ENCODE measurements around the gene ATP6V0C.
"Not testable (repeated sequence)": the region's sequence is repeated elsewhere in the genome, so short reads cannot be mapped to it uniquely, and the experiment has no call there.

The ATP6V0C gene

GRCh38 chr16:2533912-2534311 lies 20.2 kb downstream of the ATP6V0C start:
- Histone ChIP-seq H3K4me1 (ENCODE audit: control insufficient read depth in 5 of 5, insufficient read depth in 5 of 5, low read length in 5 of 5) (peaks cover 0 to 44% (median 34%) of the 10 kb centered on the region in 5 donors), H3K9me3 (ENCODE audit: control insufficient read depth in 5 of 5, low read length in 5 of 5) (no peaks in the 10 kb centered on the region), H3K36me3 (ENCODE audit: control insufficient read depth in 5 of 5, insufficient read depth in 5 of 5, low read length in 5 of 5) (peaks cover 0 to 18% (median 9%) of the 10 kb centered on the region in 5 donors), H3K27me3 (ENCODE audit: control insufficient read depth in 5 of 5, insufficient read depth in 4 of 5, low read length in 5 of 5) (no peaks in the 10 kb centered on the region), H3K4me3 (ENCODE audit: low read depth in 1 of 5, low read length in 5 of 5) (no peak overlapping the region), H3K27ac (ENCODE audit: low read depth, low read length) (no peak overlapping the region), H3K9ac (ENCODE audit: low read length in 5 of 5) (no peak overlapping the region)

GRCh38 chr16:2534335-2534734 lies 20.6 kb downstream of the ATP6V0C start:
- Histone ChIP-seq H3K36me3 (ENCODE audit: control insufficient read depth in 5 of 5, insufficient read depth in 5 of 5, low read length in 5 of 5) (peaks cover 0 to 14% (median 4%) of the 10 kb centered on the region in 5 donors), H3K4me1 (ENCODE audit: control insufficient read depth in 5 of 5, insufficient read depth in 5 of 5, low read length in 5 of 5) (peaks cover under 1 to 49% (median 38%) of the 10 kb centered on the region in 5 donors)
- H3K9ac ChIP-seq (ENCODE audit: low read length in 5 of 5); H3K4me3 ChIP-seq (ENCODE audit: low read depth in 1 of 5, low read length in 5 of 5); H3K9me3 ChIP-seq (ENCODE audit: control insufficient read depth in 5 of 5, low read length in 5 of 5); H3K27me3 ChIP-seq (ENCODE audit: control insufficient read depth in 5 of 5, insufficient read depth in 4 of 5, low read length in 5 of 5); H3K27ac ChIP-seq (ENCODE audit: low read depth, low read length): not testable (repeated sequence)

GRCh38 chr16:2535625-2536013 lies 21.9 kb downstream of the ATP6V0C start:
- no peaks in the 10 kb centered on the region for H3K27me3 ChIP-seq (ENCODE audit: control insufficient read depth in 5 of 5, insufficient read depth in 4 of 5, low read length in 5 of 5)
- H3K9ac ChIP-seq (ENCODE audit: low read length in 5 of 5): no peak overlapping the region
- H3K9me3 ChIP-seq (ENCODE audit: control insufficient read depth in 5 of 5, low read length in 5 of 5): no peaks in the 10 kb centered on the region
- peaks cover 0 to 5% (median 0%) of the 10 kb centered on the region in 5 donors for H3K36me3 ChIP-seq (ENCODE audit: control insufficient read depth in 5 of 5, insufficient read depth in 5 of 5, low read length in 5 of 5)
- peak overlapping the region; percentile 41 for H3K27ac ChIP-seq (ENCODE audit: low read depth, low read length)
- peaks cover 2 to 60% (median 48%) of the 10 kb centered on the region in 5 donors for H3K4me1 ChIP-seq (ENCODE audit: control insufficient read depth in 5 of 5, insufficient read depth in 5 of 5, low read length in 5 of 5)
- peak overlapping the region in 1 of 5 donors; percentile 25 for H3K4me3 ChIP-seq (ENCODE audit: low read depth in 1 of 5, low read length in 5 of 5)

GRCh38 chr16:2537451-2538379 lies 24.0 kb downstream of the ATP6V0C start, which contains the start of gene PDPK1:
PDPK1 (plus strand) TSS chr16:2538021; CDS start chr16:2538113, 92 bp downstream.
- H3K36me3 ChIP-seq (ENCODE audit: control insufficient read depth in 5 of 5, insufficient read depth in 5 of 5, low read length in 5 of 5): peaks cover 0 to 3% (median 0%) of the 10 kb centered on the region in 5 donors
- H3K4me3 ChIP-seq (ENCODE audit: low read depth in 1 of 5, low read length in 5 of 5): peak within 1 kb of the TSS; percentile 40 to 76 (median 72)
- H3K4me1 ChIP-seq (ENCODE audit: control insufficient read depth in 5 of 5, insufficient read depth in 5 of 5, low read length in 5 of 5): peaks cover 2 to 50% (median 40%) of the 10 kb centered on the region in 5 donors
- peak within 1 kb of the TSS in 2 of 5 donors; percentile 64 to 71 for H3K9ac ChIP-seq (ENCODE audit: low read length in 5 of 5)
- H3K27ac ChIP-seq (ENCODE audit: low read depth, low read length): peak within 1 kb of the TSS; percentile 62
- H3K27me3 ChIP-seq (ENCODE audit: control insufficient read depth in 5 of 5, insufficient read depth in 4 of 5, low read length in 5 of 5): no peaks in the 10 kb centered on the region
- H3K9me3 ChIP-seq (ENCODE audit: control insufficient read depth in 5 of 5, low read length in 5 of 5): no peaks in the 10 kb centered on the region

GRCh38 chr16:2539192-2539844 lies 25.6 kb downstream of the ATP6V0C start:
- H3K9ac ChIP-seq (ENCODE audit: low read length in 5 of 5); H3K27me3 ChIP-seq (ENCODE audit: control insufficient read depth in 5 of 5, insufficient read depth in 4 of 5, low read length in 5 of 5); H3K27ac ChIP-seq (ENCODE audit: low read depth, low read length); H3K9me3 ChIP-seq (ENCODE audit: control insufficient read depth in 5 of 5, low read length in 5 of 5); H3K36me3 ChIP-seq (ENCODE audit: control insufficient read depth in 5 of 5, insufficient read depth in 5 of 5, low read length in 5 of 5): not testable (repeated sequence)
- Histone ChIP-seq H3K4me3 (ENCODE audit: low read depth in 1 of 5, low read length in 5 of 5) (peak overlapping the region in 1 of 5 donors; percentile 61), H3K4me1 (ENCODE audit: control insufficient read depth in 5 of 5, insufficient read depth in 5 of 5, low read length in 5 of 5) (peaks cover 2 to 48% (median 37%) of the 10 kb centered on the region in 5 donors)

GRCh38 chr16:2539845-2540458 lies 26.2 kb downstream of the ATP6V0C start:
- H3K4me3 ChIP-seq (ENCODE audit: low read depth in 1 of 5, low read length in 5 of 5); H3K27me3 ChIP-seq (ENCODE audit: control insufficient read depth in 5 of 5, insufficient read depth in 4 of 5, low read length in 5 of 5); H3K9me3 ChIP-seq (ENCODE audit: control insufficient read depth in 5 of 5, low read length in 5 of 5); H3K36me3 ChIP-seq (ENCODE audit: control insufficient read depth in 5 of 5, insufficient read depth in 5 of 5, low read length in 5 of 5); H3K9ac ChIP-seq (ENCODE audit: low read length in 5 of 5); H3K27ac ChIP-seq (ENCODE audit: low read depth, low read length): not testable (repeated sequence)
- H3K4me1 ChIP-seq (ENCODE audit: control insufficient read depth in 5 of 5, insufficient read depth in 5 of 5, low read length in 5 of 5): peaks cover 2 to 46% (median 37%) of the 10 kb centered on the region in 5 donors

GRCh38 chr16:2540912-2541311 lies 27.2 kb downstream of the ATP6V0C start:
- not testable (repeated sequence) for H3K9ac ChIP-seq (ENCODE audit: low read length in 5 of 5); H3K36me3 ChIP-seq (ENCODE audit: control insufficient read depth in 5 of 5, insufficient read depth in 5 of 5, low read length in 5 of 5); H3K9me3 ChIP-seq (ENCODE audit: control insufficient read depth in 5 of 5, low read length in 5 of 5); H3K27ac ChIP-seq (ENCODE audit: low read depth, low read length); H3K4me3 ChIP-seq (ENCODE audit: low read depth in 1 of 5, low read length in 5 of 5); H3K27me3 ChIP-seq (ENCODE audit: control insufficient read depth in 5 of 5, insufficient read depth in 4 of 5, low read length in 5 of 5)
- peaks cover 2 to 42% (median 36%) of the 10 kb centered on the region in 5 donors for H3K4me1 ChIP-seq (ENCODE audit: control insufficient read depth in 5 of 5, insufficient read depth in 5 of 5, low read length in 5 of 5)

- not testable (repeated sequence) for H3K4me3 ChIP-seq (ENCODE audit: low read depth in 1 of 5, low read length in 5 of 5); H3K27ac ChIP-seq (ENCODE audit: low read depth, low read length); H3K9ac ChIP-seq (ENCODE audit: low read length in 5 of 5); H3K36me3 ChIP-seq (ENCODE audit: control insufficient read depth in 5 of 5, insufficient read depth in 5 of 5, low read length in 5 of 5); H3K27me3 ChIP-seq (ENCODE audit: control insufficient read depth in 5 of 5, insufficient read depth in 4 of 5, low read length in 5 of 5); H3K9me3 ChIP-seq (ENCODE audit: control insufficient read depth in 5 of 5, low read length in 5 of 5)
- peaks cover 2 to 37% (median 32%) of the 10 kb centered on the region in 5 donors for H3K4me1 ChIP-seq (ENCODE audit: control insufficient read depth in 5 of 5, insufficient read depth in 5 of 5, low read length in 5 of 5)
Measured at GRCh38 chr16:2541409-2541808, 27.7 kb downstream of the ATP6V0C start.

- peaks cover 2 to 27% (median 22%) of the 10 kb centered on the region in 5 donors for H3K4me1 ChIP-seq (ENCODE audit: control insufficient read depth in 5 of 5, insufficient read depth in 5 of 5, low read length in 5 of 5)
- not testable (repeated sequence) for H3K36me3 ChIP-seq (ENCODE audit: control insufficient read depth in 5 of 5, insufficient read depth in 5 of 5, low read length in 5 of 5); H3K27me3 ChIP-seq (ENCODE audit: control insufficient read depth in 5 of 5, insufficient read depth in 4 of 5, low read length in 5 of 5); H3K27ac ChIP-seq (ENCODE audit: low read depth, low read length); H3K4me3 ChIP-seq (ENCODE audit: low read depth in 1 of 5, low read length in 5 of 5); H3K9me3 ChIP-seq (ENCODE audit: control insufficient read depth in 5 of 5, low read length in 5 of 5); H3K9ac ChIP-seq (ENCODE audit: low read length in 5 of 5)
Measured at GRCh38 chr16:2543771-2544170, 30.0 kb downstream of the ATP6V0C start.
